ENCODE measurements around the gene CLDN22.

The CLDN22 gene

GRCh38 chr4:183304538-183304937 is 15.5 kb downstream of the CLDN22 start:
- Histone ChIP-seq H3K27me3 (ENCODE audit: control insufficient read depth in 3 of 3, insufficient read depth in 3 of 3, low read depth in 1 of 3, low read length in 3 of 3) (no peaks in the 10 kb centered on the region), H3K4me3 (ENCODE audit: low read length in 2 of 2) (no peak overlapping the region), H3K4me1 (ENCODE audit: control insufficient read depth in 2 of 2, insufficient read depth in 1 of 2, low read depth in 1 of 2, low read length in 2 of 2) (peaks cover 4 to 5% of the 10 kb centered on the region in 2 donors), H3K14ac (ENCODE audit: low read length) (no peak overlapping the region), H2BK12ac (ENCODE audit: low read length) (no peak overlapping the region), H2AK5ac (ENCODE audit: low read depth, low read length) (no peak overlapping the region), H3K18ac (ENCODE audit: low read length) (no peak overlapping the region), H3K27ac (replicated peaks; ENCODE audit: low read length) (no peak overlapping the region), H3K79me1 (ENCODE audit: low read depth, low read length) (no peaks in the 10 kb centered on the region), H3K4ac (ENCODE audit: low read length) (no peak overlapping the region), H4K91ac (ENCODE audit: low read depth, low read length, poor library complexity) (no peak overlapping the region), H3K4me2 (ENCODE audit: insufficient read depth, low read length, poor library complexity, severe bottlenecking) (no peak overlapping the region), H2BK15ac (ENCODE audit: low read length) (no peak overlapping the region), H2BK5ac (ENCODE audit: low read length) (no peak overlapping the region), H4K8ac (ENCODE audit: low read depth, low read length) (no peak overlapping the region), H3K9ac (ENCODE audit: low read depth, low read length, poor library complexity) (no peak overlapping the region), H3K23ac (ENCODE audit: low read depth, low read length, poor library complexity) (no peak overlapping the region), H3K9me3 (replicated peaks in 1 of 2; ENCODE audit: control insufficient read depth in 2 of 2, insufficient read depth in 1 of 2, low read depth in 1 of 2, low read length in 2 of 2) (peaks cover 0 to 12% of the 10 kb centered on the region in 2 donors), H2BK120ac (ENCODE audit: low read depth, low read length) (no peak overlapping the region), H3K36me3 (replicated peaks in 1 of 2; ENCODE audit: control insufficient read depth in 2 of 2, insufficient read depth in 2 of 2, low read length in 2 of 2) (peaks cover 4 to 23% of the 10 kb centered on the region in 2 donors), H2AFZ (ENCODE audit: low read length) (no peak overlapping the region)
- WGBS, 2 donors (ENCODE audit: extremely low coverage in 2 of 2, insufficient read length in 2 of 2, insufficient replicate concordance in 1 of 2), result no CpG with 5 or more reads among the region's 2 CpGs
- DNase-seq (ENCODE audit: low spot score), result no peak

GRCh38 chr4:183304067-183304466 is 16.0 kb downstream of the CLDN22 start:
- no peak for DNase-seq (ENCODE audit: low spot score)
- Histone ChIP-seq H2BK5ac (ENCODE audit: low read length) (no peak overlapping the region), H2BK15ac (ENCODE audit: low read length) (no peak overlapping the region), H3K18ac (ENCODE audit: low read length) (no peak overlapping the region), H3K36me3 (replicated peaks in 1 of 2; ENCODE audit: control insufficient read depth in 2 of 2, insufficient read depth in 2 of 2, low read length in 2 of 2) (peaks cover 5 to 23% of the 10 kb centered on the region in 2 donors), H3K27ac (replicated peaks; ENCODE audit: low read length) (no peak overlapping the region), H3K4me1 (ENCODE audit: control insufficient read depth in 2 of 2, insufficient read depth in 1 of 2, low read depth in 1 of 2, low read length in 2 of 2) (peaks cover 4 to 6% of the 10 kb centered on the region in 2 donors), H2AFZ (ENCODE audit: low read length) (no peak overlapping the region), H4K91ac (ENCODE audit: low read depth, low read length, poor library complexity) (no peak overlapping the region), H2BK12ac (ENCODE audit: low read length) (no peak overlapping the region), H4K8ac (ENCODE audit: low read depth, low read length) (no peak overlapping the region), H2AK5ac (ENCODE audit: low read depth, low read length) (no peak overlapping the region), H3K4me3 (ENCODE audit: low read length in 2 of 2) (no peak overlapping the region), H3K27me3 (ENCODE audit: control insufficient read depth in 3 of 3, insufficient read depth in 3 of 3, low read depth in 1 of 3, low read length in 3 of 3) (no peaks in the 10 kb centered on the region), H3K79me1 (ENCODE audit: low read depth, low read length) (no peaks in the 10 kb centered on the region), H2BK120ac (ENCODE audit: low read depth, low read length) (no peak overlapping the region), H3K14ac (ENCODE audit: low read length) (no peak overlapping the region), H3K23ac (ENCODE audit: low read depth, low read length, poor library complexity) (no peak overlapping the region), H3K4me2 (ENCODE audit: insufficient read depth, low read length, poor library complexity, severe bottlenecking) (no peak overlapping the region), H3K9ac (ENCODE audit: low read depth, low read length, poor library complexity) (no peak overlapping the region), H3K9me3 (replicated peaks in 1 of 2; ENCODE audit: control insufficient read depth in 2 of 2, insufficient read depth in 1 of 2, low read depth in 1 of 2, low read length in 2 of 2) (peaks cover 0 to 12% of the 10 kb centered on the region in 2 donors), H3K4ac (ENCODE audit: low read length) (no peak overlapping the region)
- no CpG with 5 or more reads among the region's 4 CpGs for WGBS, 2 donors (ENCODE audit: extremely low coverage in 2 of 2, insufficient read length in 2 of 2, insufficient replicate concordance in 1 of 2)

- Histone ChIP-seq H3K79me1 (ENCODE audit: low read depth, low read length) (no peaks in the 10 kb centered on the region), H3K36me3 (replicated peaks in 1 of 2; ENCODE audit: control insufficient read depth in 2 of 2, insufficient read depth in 2 of 2, low read length in 2 of 2) (peaks cover 5 to 23% of the 10 kb centered on the region in 2 donors), H3K27ac (replicated peaks; ENCODE audit: low read length) (no peak overlapping the region), H3K9me3 (replicated peaks in 1 of 2; ENCODE audit: control insufficient read depth in 2 of 2, insufficient read depth in 1 of 2, low read depth in 1 of 2, low read length in 2 of 2) (peaks cover 0 to 12% of the 10 kb centered on the region in 2 donors), H3K9ac (ENCODE audit: low read depth, low read length, poor library complexity) (no peak overlapping the region), H2BK15ac (ENCODE audit: low read length) (no peak overlapping the region), H3K4me2 (ENCODE audit: insufficient read depth, low read length, poor library complexity, severe bottlenecking) (no peak overlapping the region), H2AFZ (ENCODE audit: low read length) (no peak overlapping the region), H3K18ac (ENCODE audit: low read length) (no peak overlapping the region), H4K8ac (ENCODE audit: low read depth, low read length) (no peak overlapping the region), H3K23ac (ENCODE audit: low read depth, low read length, poor library complexity) (no peak overlapping the region), H3K4ac (ENCODE audit: low read length) (no peak overlapping the region), H3K4me3 (ENCODE audit: low read length in 2 of 2) (no peak overlapping the region), H2BK5ac (ENCODE audit: low read length) (no peak overlapping the region), H3K14ac (ENCODE audit: low read length) (no peak overlapping the region), H2BK120ac (ENCODE audit: low read depth, low read length) (no peak overlapping the region), H4K91ac (ENCODE audit: low read depth, low read length, poor library complexity) (no peak overlapping the region), H3K4me1 (ENCODE audit: control insufficient read depth in 2 of 2, insufficient read depth in 1 of 2, low read depth in 1 of 2, low read length in 2 of 2) (peaks cover 4 to 6% of the 10 kb centered on the region in 2 donors), H2BK12ac (ENCODE audit: low read length) (no peak overlapping the region), H2AK5ac (ENCODE audit: low read depth, low read length) (no peak overlapping the region), H3K27me3 (ENCODE audit: control insufficient read depth in 3 of 3, insufficient read depth in 3 of 3, low read depth in 1 of 3, low read length in 3 of 3) (no peaks in the 10 kb centered on the region)
- WGBS, 2 donors (ENCODE audit: extremely low coverage in 2 of 2, insufficient read length in 2 of 2, insufficient replicate concordance in 1 of 2), result no CpG with 5 or more reads among the region's 4 CpGs
- no peak for DNase-seq (ENCODE audit: low spot score)
Measured at GRCh38 chr4:183303301-183303700, 16.8 kb downstream of the CLDN22 start.

GRCh38 chr4:183300655-183301054 is 19.4 kb downstream of the CLDN22 start:
- no CpG with 5 or more reads among the region's 5 CpGs for WGBS, 2 donors (ENCODE audit: extremely low coverage in 2 of 2, insufficient read length in 2 of 2, insufficient replicate concordance in 1 of 2)
- no peak for DNase-seq (ENCODE audit: low spot score)
- Histone ChIP-seq H2BK5ac (ENCODE audit: low read length) (no peak overlapping the region), H3K4ac (ENCODE audit: low read length) (no peak overlapping the region), H3K4me3 (ENCODE audit: low read length in 2 of 2) (no peak overlapping the region), H4K91ac (ENCODE audit: low read depth, low read length, poor library complexity) (no peak overlapping the region), H3K23ac (ENCODE audit: low read depth, low read length, poor library complexity) (no peak overlapping the region), H3K9ac (ENCODE audit: low read depth, low read length, poor library complexity) (no peak overlapping the region), H3K9me3 (replicated peaks in 1 of 2; ENCODE audit: control insufficient read depth in 2 of 2, insufficient read depth in 1 of 2, low read depth in 1 of 2, low read length in 2 of 2) (peaks cover 0 to 12% of the 10 kb centered on the region in 2 donors), H3K36me3 (replicated peaks in 1 of 2; ENCODE audit: control insufficient read depth in 2 of 2, insufficient read depth in 2 of 2, low read length in 2 of 2) (peaks cover 5 to 43% of the 10 kb centered on the region in 2 donors), H3K18ac (ENCODE audit: low read length) (no peak overlapping the region), H3K4me2 (ENCODE audit: insufficient read depth, low read length, poor library complexity, severe bottlenecking) (no peak overlapping the region), H3K27me3 (ENCODE audit: control insufficient read depth in 3 of 3, insufficient read depth in 3 of 3, low read depth in 1 of 3, low read length in 3 of 3) (no peaks in the 10 kb centered on the region), H4K8ac (ENCODE audit: low read depth, low read length) (no peak overlapping the region), H2AFZ (ENCODE audit: low read length) (no peak overlapping the region), H3K4me1 (ENCODE audit: control insufficient read depth in 2 of 2, insufficient read depth in 1 of 2, low read depth in 1 of 2, low read length in 2 of 2) (peaks cover 4 to 6% of the 10 kb centered on the region in 2 donors), H2AK5ac (ENCODE audit: low read depth, low read length) (no peak overlapping the region), H2BK120ac (ENCODE audit: low read depth, low read length) (no peak overlapping the region), H3K27ac (replicated peaks; ENCODE audit: low read length) (no peak overlapping the region), H3K79me1 (ENCODE audit: low read depth, low read length) (no peaks in the 10 kb centered on the region), H2BK15ac (ENCODE audit: low read length) (no peak overlapping the region), H2BK12ac (ENCODE audit: low read length) (no peak overlapping the region), H3K14ac (ENCODE audit: low read length) (no peak overlapping the region)

Data from neuronal stem cell (in vitro differentiated cells).